ENCODE results near the gene TMEM14C. TPM values are rescaled to one million over a fixed set of nuclear protein-coding genes. Genes with fewer than 3 reads are reported as not detected.

Gene TMEM14C
- polyA plus RNA-seq, 2 of the 4 experiments (the other 2 are of a cell fraction): 152 to 230 TPM

GRCh38 chr6:10678456-10678855, 44.4 kb upstream of the TMEM14C start:
- no peak for TF ChIP-seq HMGXB4 (CRISPR knock-in tag; IDR thresholded peaks at IDR 0.05; ENCODE audit: borderline replicate concordance)
- TF ChIP-seq CTCF (IDR thresholded peaks at IDR 0.05): no peak
- no peak for TF ChIP-seq EP300 (IDR thresholded peaks at IDR 0.05)
- TF ChIP-seq EHF (CRISPR knock-in tag; IDR thresholded peaks at IDR 0.05): no peak
- TF ChIP-seq MAZ (IDR thresholded peaks at IDR 0.05; ENCODE audit: borderline replicate concordance, low read depth, low read length): no peak
- no peak for TF ChIP-seq CBX8 (IDR thresholded peaks at IDR 0.05)
- no peak for TF ChIP-seq ZFP36 (IDR thresholded peaks at IDR 0.05; ENCODE audit: borderline replicate concordance, partially characterized antibody)
- no peak for TF ChIP-seq ATOH8 (CRISPR knock-in tag; IDR thresholded peaks at IDR 0.05; ENCODE audit: low read depth)
- no peak for TF ChIP-seq BHLHE40 (IDR thresholded peaks at IDR 0.05; ENCODE audit: low read depth, low read length)
- no peak for TF ChIP-seq FOSB (CRISPR knock-in tag; IDR thresholded peaks at IDR 0.05)
- TF ChIP-seq RNF2 (IDR thresholded peaks at IDR 0.05; ENCODE audit: borderline replicate concordance, low read depth): no peak
- TF ChIP-seq PHF8 (IDR thresholded peaks at IDR 0.05; ENCODE audit: borderline replicate concordance, low read depth): no peak
- no peak for TF ChIP-seq NPAS2 (CRISPR knock-in tag; IDR thresholded peaks at IDR 0.05; ENCODE audit: borderline replicate concordance)
- TF ChIP-seq MAX (IDR thresholded peaks at IDR 0.05): no peak
- TF ChIP-seq HES2 (IDR thresholded peaks at IDR 0.05): no peak
- TF ChIP-seq HOXB5 (CRISPR knock-in tag; IDR thresholded peaks at IDR 0.05): no peak
- no peak for TF ChIP-seq ZC3H11A (IDR thresholded peaks at IDR 0.05)
- no peak for TF ChIP-seq JUN (IDR thresholded peaks at IDR 0.05)
- Histone ChIP-seq H3K27ac (no peak overlapping the region), H3K9me3 (no peaks in the 10 kb centered on the region), H3K4me2 (no peak overlapping the region), H3K4me1 (no peaks in the 10 kb centered on the region), H3K4me3 (no peak overlapping the region)
- WGBS (ENCODE audit: missing lambda C conversion rate): 77% methylated on average over 4 of the region's 4 CpGs
- no peak for FAIRE-seq
- ChIA-PET CTCF (no interaction called here), POLR2A (no interaction called here)
- no peak for DNase-seq (ENCODE audit: low read depth in 1 of 2, low spot score in 1 of 2)
- ATAC-seq: no peak

GRCh38 chr6:10681795-10682194, 41.1 kb upstream of the TMEM14C start:
- FAIRE-seq (no peak), DNase-seq (ENCODE audit: low read depth in 1 of 2, low spot score in 1 of 2) (no peak), ATAC-seq (no peak)
- Histone ChIP-seq H3K27ac (no peak overlapping the region), H3K4me2 (no peak overlapping the region), H3K4me3 (no peak overlapping the region), H3K9me3 (no peaks in the 10 kb centered on the region), H3K4me1 (no peaks in the 10 kb centered on the region)
- ChIA-PET CTCF (no interaction called here), POLR2A (no interaction called here)
- 20% methylated on average over 3 of the region's 3 CpGs for WGBS (ENCODE audit: missing lambda C conversion rate)
- TF ChIP-seq SMC3 (IDR thresholded peaks at IDR 0.05) (no peak), CHD4 (IDR thresholded peaks at IDR 0.05; ENCODE audit: borderline replicate concordance) (no peak)

All from A549 (cell line).